Measurements from ENCODE around the gene ABCA10.

DNA sequence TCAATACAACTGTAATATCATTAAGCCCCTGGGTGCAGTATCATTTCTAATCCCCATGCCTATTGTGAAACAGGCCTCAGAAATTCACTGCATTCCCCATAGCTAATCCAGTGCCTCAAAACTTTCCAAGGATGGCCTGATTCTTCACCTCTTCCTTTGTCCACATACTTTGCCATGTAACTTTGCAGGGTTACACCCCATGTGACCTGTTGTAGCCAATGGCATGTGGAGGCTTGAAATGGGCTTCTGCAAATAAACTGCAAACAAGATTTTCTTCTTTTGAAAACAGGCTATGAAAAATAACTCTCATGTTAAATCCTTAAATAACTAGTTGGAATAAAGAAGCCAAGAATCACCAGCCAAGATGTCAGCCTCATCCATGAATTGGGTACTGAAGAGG, 35.9 kb downstream of the ABCA10 start:
- TF ChIP-seq CTCF (IDR thresholded peaks at IDR 0.05) (no peak), POLR2A (IDR thresholded peaks at IDR 0.05) (no peak)
